Endothelial cell (in vitro differentiated cells): ENCODE data around the gene PCSK5. TPM values are rescaled to one million over a fixed set of nuclear protein-coding genes. Genes with fewer than 3 reads are reported as not detected.

Experiments
- DNase-seq: peaks from one replicate; pipeline ENCODE4 v3.0.0; 2021; ENCODE audit warnings: low spot score
- H3K27ac Mint-ChIP-seq: one replicate; pipeline ENCODE4 v1.8.0; 2021; ENCODE audit warnings: mixed read lengths, inconsistent platforms; ENCODE audit not compliant: unreplicated experiment
- H3K27me3 Mint-ChIP-seq: one replicate; pipeline ENCODE4 v1.8.0; 2021; ENCODE audit warnings: mild to moderate bottlenecking, moderate library complexity, mixed read lengths, inconsistent platforms; ENCODE audit not compliant: unreplicated experiment
- H3K36me3 Mint-ChIP-seq: one replicate; pipeline ENCODE4 v1.8.0; 2021; ENCODE audit warnings: mild to moderate bottlenecking, low read depth, mixed read lengths, inconsistent platforms; ENCODE audit not compliant: unreplicated experiment
- H3K4me1 Mint-ChIP-seq: one replicate; pipeline ENCODE4 v1.8.0; 2021; ENCODE audit warnings: mild to moderate bottlenecking, mixed read lengths, inconsistent platforms; ENCODE audit not compliant: unreplicated experiment
- H3K4me3 Mint-ChIP-seq: one replicate; pipeline ENCODE4 v1.8.0; 2021; ENCODE audit warnings: mild to moderate bottlenecking, mixed read lengths, inconsistent platforms; ENCODE audit not compliant: unreplicated experiment
- H3K9me3 Mint-ChIP-seq: one replicate; pipeline ENCODE4 v1.8.0; 2021; ENCODE audit warnings: mixed read lengths, inconsistent platforms; ENCODE audit not compliant: unreplicated experiment
- CTCF ChIP-seq: fragments of 200-600 bp; sonication (generic); IDR thresholded peaks from one replicate; pipeline ENCODE4 v1.5.0; 2021; ENCODE audit warnings: antibody characterized with exemption; ENCODE audit not compliant: unreplicated experiment
- total RNA-seq: library from RNA; stranded (reverse); fragmentation: NEBNext Ultra II Directional; extraction: Animal tissue kit (Norgen Biotek cat#: 25700); gene quantifications from one replicate; pipeline ENCODE4 v1.2.1, GENCODE V29; 2021; ENCODE audit not compliant: unreplicated experiment

Gene PCSK5
- total RNA-seq, 1 donor from 2014 or later = 3.1 TPM

GRCh38 chr9:76342201-76342600 lies 451.7 kb downstream of the PCSK5 start:
- DNase-seq = no peak
- TF ChIP-seq CTCF = no peak
- no peaks in the 10 kb centered on the region for H3K4me1 Mint-ChIP-seq
- no peak overlapping the region for H3K4me3 Mint-ChIP-seq
- H3K27me3 Mint-ChIP-seq = no peaks in the 10 kb centered on the region
- no peak overlapping the region for H3K27ac Mint-ChIP-seq
- H3K9me3 Mint-ChIP-seq = no peaks in the 10 kb centered on the region
- H3K36me3 Mint-ChIP-seq = no peaks in the 10 kb centered on the region

- no peak for TF ChIP-seq CTCF
- no peak overlapping the region for H3K4me3 Mint-ChIP-seq
- H3K4me1 Mint-ChIP-seq = no peaks in the 10 kb centered on the region
- H3K27me3 Mint-ChIP-seq = no peaks in the 10 kb centered on the region
- H3K27ac Mint-ChIP-seq = no peak overlapping the region
- DNase-seq = no peak
- H3K9me3 Mint-ChIP-seq = no peaks in the 10 kb centered on the region
- H3K36me3 Mint-ChIP-seq = no peaks in the 10 kb centered on the region
Observed at GRCh38 chr9:76342858-76343257, 452.4 kb downstream of the PCSK5 start.

- H3K27me3 Mint-ChIP-seq = peaks cover 1% of the 10 kb centered on the region
- no peaks in the 10 kb centered on the region for H3K9me3 Mint-ChIP-seq
- DNase-seq = no peak
- no peak for TF ChIP-seq CTCF
- no peak overlapping the region for H3K27ac Mint-ChIP-seq
- H3K4me3 Mint-ChIP-seq = no peak overlapping the region
- H3K4me1 Mint-ChIP-seq = no peaks in the 10 kb centered on the region
- H3K36me3 Mint-ChIP-seq = no peaks in the 10 kb centered on the region
Observed at GRCh38 chr9:76349865-76350264, 459.4 kb downstream of the PCSK5 start.

GRCh38 chr9:76351006-76351405 lies 460.5 kb downstream of the PCSK5 start:
- no peak for TF ChIP-seq CTCF
- no peak overlapping the region for H3K27ac Mint-ChIP-seq
- H3K27me3 Mint-ChIP-seq = peaks cover 1% of the 10 kb centered on the region
- H3K36me3 Mint-ChIP-seq = no peaks in the 10 kb centered on the region
- no peak overlapping the region for H3K4me3 Mint-ChIP-seq
- no peaks in the 10 kb centered on the region for H3K9me3 Mint-ChIP-seq
- DNase-seq = no peak
- no peaks in the 10 kb centered on the region for H3K4me1 Mint-ChIP-seq

GRCh38 chr9:76352026-76352620 lies 461.6 kb downstream of the PCSK5 start:
- H3K27ac Mint-ChIP-seq = no peak overlapping the region
- peaks cover 1% of the 10 kb centered on the region for H3K27me3 Mint-ChIP-seq
- DNase-seq = no peak
- H3K36me3 Mint-ChIP-seq = no peaks in the 10 kb centered on the region
- no peak overlapping the region for H3K4me3 Mint-ChIP-seq
- no peak for TF ChIP-seq CTCF
- H3K9me3 Mint-ChIP-seq = no peaks in the 10 kb centered on the region
- H3K4me1 Mint-ChIP-seq = no peaks in the 10 kb centered on the region
